RWPE2 (cell line): ENCODE data around the gene CCR5AS.

Source experiments
- ATAC-seq: fragments of 200-7000 bp; cut with Tn5 transposase; 3 replicates; pipeline ENCODE4 v1.9.1; 2021; ENCODE audit warnings: low read depth
- DNase-seq: peaks from one replicate; pipeline ENCODE4 v3.0.0-alpha.2; 2020; ENCODE audit warnings: low spot score
- H3K27ac ChIP-seq: fragments of 450-650 bp; 2 replicates; pipeline ENCODE4 v1.5.1; 2017; ENCODE audit warnings: mild to moderate bottlenecking; ENCODE audit not compliant: poor library complexity, severe bottlenecking
- H3K27me3 ChIP-seq: fragments of 250-450 bp; sonication (Bioruptor Pico); 2 replicates; pipeline ENCODE4 v1.5.1; 2021; ENCODE audit warnings: mild to moderate bottlenecking, moderate library complexity; ENCODE audit not compliant: insufficient read depth, poor library complexity, severe bottlenecking
- H3K36me3 ChIP-seq: fragments of 250-450 bp; sonication (Bioruptor Pico); 2 replicates; pipeline ENCODE4 v1.5.1; 2020; ENCODE audit warnings: low read depth, mild to moderate bottlenecking, moderate library complexity
- H3K4me1 ChIP-seq: fragments of 250-450 bp; sonication (Bioruptor Pico); 2 replicates; pipeline ENCODE4 v1.5.1; 2021; ENCODE audit warnings: mild to moderate bottlenecking, moderate library complexity; ENCODE audit not compliant: insufficient read depth, poor library complexity, severe bottlenecking
- H3K4me3 ChIP-seq: fragments of 250-450 bp; sonication (Bioruptor Pico); 2 replicates; pipeline ENCODE4 v1.5.1; 2021; ENCODE audit warnings: mild to moderate bottlenecking, moderate library complexity; ENCODE audit not compliant: severe bottlenecking
- H3K9me3 ChIP-seq: fragments of 250-450 bp; sonication (Bioruptor Pico); 2 replicates; pipeline ENCODE4 v1.5.1; 2021; ENCODE audit warnings: mild to moderate bottlenecking, moderate library complexity; ENCODE audit not compliant: severe bottlenecking
- TF ChIP-seq, protein P1 (sequence below): fragments of 450-650 bp; IDR thresholded peaks from one replicate; pipeline ENCODE4 v1.5.1; 2017; ENCODE audit warnings: mild to moderate bottlenecking, moderate library complexity; ENCODE audit not compliant: poor library complexity, severe bottlenecking

CCR5AS gene

DNA sequence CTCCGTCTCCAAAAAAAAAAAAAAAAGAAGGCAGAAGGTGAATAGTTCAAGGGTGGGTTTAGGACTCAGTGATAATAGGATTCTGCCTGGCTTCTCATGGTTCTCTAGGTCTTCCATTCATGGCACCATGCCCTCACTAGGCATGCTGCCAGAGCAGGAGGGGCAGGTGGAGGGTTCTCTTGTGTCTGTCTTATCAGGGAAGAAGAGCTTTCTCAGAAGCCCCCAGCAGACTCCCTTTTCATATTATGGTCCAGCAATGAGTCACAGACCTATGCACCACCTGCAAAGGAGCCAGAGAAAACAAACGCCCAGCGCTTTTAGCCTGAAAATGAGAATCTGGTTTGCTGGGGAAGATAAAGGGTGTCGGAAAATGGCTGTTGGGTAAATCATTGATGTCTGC is 50.0 kb downstream of the CCR5AS start:
- TF ChIP-seq, protein P1, sequence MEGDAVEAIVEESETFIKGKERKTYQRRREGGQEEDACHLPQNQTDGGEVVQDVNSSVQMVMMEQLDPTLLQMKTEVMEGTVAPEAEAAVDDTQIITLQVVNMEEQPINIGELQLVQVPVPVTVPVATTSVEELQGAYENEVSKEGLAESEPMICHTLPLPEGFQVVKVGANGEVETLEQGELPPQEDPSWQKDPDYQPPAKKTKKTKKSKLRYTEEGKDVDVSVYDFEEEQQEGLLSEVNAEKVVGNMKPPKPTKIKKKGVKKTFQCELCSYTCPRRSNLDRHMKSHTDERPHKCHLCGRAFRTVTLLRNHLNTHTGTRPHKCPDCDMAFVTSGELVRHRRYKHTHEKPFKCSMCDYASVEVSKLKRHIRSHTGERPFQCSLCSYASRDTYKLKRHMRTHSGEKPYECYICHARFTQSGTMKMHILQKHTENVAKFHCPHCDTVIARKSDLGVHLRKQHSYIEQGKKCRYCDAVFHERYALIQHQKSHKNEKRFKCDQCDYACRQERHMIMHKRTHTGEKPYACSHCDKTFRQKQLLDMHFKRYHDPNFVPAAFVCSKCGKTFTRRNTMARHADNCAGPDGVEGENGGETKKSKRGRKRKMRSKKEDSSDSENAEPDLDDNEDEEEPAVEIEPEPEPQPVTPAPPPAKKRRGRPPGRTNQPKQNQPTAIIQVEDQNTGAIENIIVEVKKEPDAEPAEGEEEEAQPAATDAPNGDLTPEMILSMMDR, result no peak
- ATAC-seq, result no peak
- Histone ChIP-seq H3K27ac (no peak overlapping the region), H3K4me1 (no peaks in the 10 kb centered on the region), H3K4me3 (no peak overlapping the region), H3K9me3 (no peaks in the 10 kb centered on the region), H3K36me3 (no peaks in the 10 kb centered on the region), H3K27me3 (peaks cover 38% of the 10 kb centered on the region)
- DNase-seq, result no peak

- Histone ChIP-seq H3K9me3 (no peaks in the 10 kb centered on the region), H3K27ac (no peak overlapping the region), H3K4me1 (no peaks in the 10 kb centered on the region), H3K27me3 (peaks cover 38% of the 10 kb centered on the region), H3K36me3 (no peaks in the 10 kb centered on the region), H3K4me3 (no peak overlapping the region)
- ATAC-seq (no peak), DNase-seq (no peak)
- TF ChIP-seq, protein P1, result no peak
These were observed 50.6 kb downstream of the CCR5AS start for GRCh38 chr3:46356276-46356675.

GRCh38 chr3:46354984-46355383 is 51.9 kb downstream of the CCR5AS start:
- Histone ChIP-seq H3K4me3 (no peak overlapping the region), H3K9me3 (no peaks in the 10 kb centered on the region), H3K27me3 (peaks cover 38% of the 10 kb centered on the region), H3K4me1 (no peaks in the 10 kb centered on the region), H3K27ac (no peak overlapping the region), H3K36me3 (no peaks in the 10 kb centered on the region)
- TF ChIP-seq, protein P1, result no peak
- DNase-seq, result no peak
- ATAC-seq, result no peak

DNA sequence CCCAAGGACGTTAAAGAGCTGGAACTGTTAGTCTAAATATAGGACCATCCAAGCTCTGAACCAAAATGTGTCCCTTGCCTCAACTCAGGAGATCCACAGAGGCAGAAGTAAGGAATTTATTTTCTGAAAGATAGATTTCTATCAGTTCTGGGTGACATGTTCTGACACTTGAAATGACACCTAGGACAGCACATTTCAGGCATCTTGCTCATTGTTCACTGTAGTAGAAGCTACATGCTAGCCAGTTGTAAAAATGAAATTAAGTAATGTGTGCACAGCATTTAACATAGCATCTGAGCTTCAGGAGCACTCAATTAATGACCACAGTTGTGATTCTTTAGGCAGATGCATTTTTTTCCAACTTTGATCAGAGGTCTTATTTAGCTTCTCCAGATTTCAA is 52.4 kb downstream of the CCR5AS start:
- TF ChIP-seq, protein P1, result no peak
- Histone ChIP-seq H3K9me3 (no peaks in the 10 kb centered on the region), H3K4me3 (no peak overlapping the region), H3K27me3 (peaks cover 38% of the 10 kb centered on the region), H3K27ac (no peak overlapping the region), H3K36me3 (no peaks in the 10 kb centered on the region), H3K4me1 (no peaks in the 10 kb centered on the region)
- DNase-seq (no peak), ATAC-seq (no peak)

- DNase-seq (no peak), ATAC-seq (no peak)
- peaks cover 38% of the 10 kb centered on the region for H3K27me3 ChIP-seq
- TF ChIP-seq, protein P1, result no peak
- H3K27ac ChIP-seq, result no peak within 1 kb of the TSS
- no peaks in the 10 kb centered on the region for H3K36me3 ChIP-seq
- H3K9me3 ChIP-seq, result no peaks in the 10 kb centered on the region
- no peaks in the 10 kb centered on the region for H3K4me1 ChIP-seq
- no peak within 1 kb of the TSS for H3K4me3 ChIP-seq
These were observed 53.0 kb downstream of the CCR5AS start, which contains the start of gene CCR2 for GRCh38 chr3:46353647-46354410. CCR2 (plus strand) TSS chr3:46354111; CDS start chr3:46357528, 3,417 bp downstream.
